Fibroblast of mammary gland (primary cell): ENCODE results near the gene IP6K3.

Experiments
- DNase-seq: peaks from one replicate; pipeline ENCODE4 v3.0.0-alpha.2; 2010; ENCODE audit warnings: low read depth
- H3K4me3 ChIP-seq: 2 replicates; pipeline ENCODE4 v1.5.1; 2011; ENCODE audit warnings: low read depth, mild to moderate bottlenecking, low read length, moderate library complexity; ENCODE audit not compliant: control insufficient read depth
- TF ChIP-seq, protein P1 (sequence below): conservative IDR thresholded peaks from 2 replicates; pipeline ENCODE4 v1.5.1; 2011; ENCODE audit warnings: low read depth, low read length, inconsistent platforms; ENCODE audit not compliant: control insufficient read depth, insufficient read depth

IP6K3 gene, protein sequence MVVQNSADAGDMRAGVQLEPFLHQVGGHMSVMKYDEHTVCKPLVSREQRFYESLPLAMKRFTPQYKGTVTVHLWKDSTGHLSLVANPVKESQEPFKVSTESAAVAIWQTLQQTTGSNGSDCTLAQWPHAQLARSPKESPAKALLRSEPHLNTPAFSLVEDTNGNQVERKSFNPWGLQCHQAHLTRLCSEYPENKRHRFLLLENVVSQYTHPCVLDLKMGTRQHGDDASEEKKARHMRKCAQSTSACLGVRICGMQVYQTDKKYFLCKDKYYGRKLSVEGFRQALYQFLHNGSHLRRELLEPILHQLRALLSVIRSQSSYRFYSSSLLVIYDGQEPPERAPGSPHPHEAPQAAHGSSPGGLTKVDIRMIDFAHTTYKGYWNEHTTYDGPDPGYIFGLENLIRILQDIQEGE

DNA sequence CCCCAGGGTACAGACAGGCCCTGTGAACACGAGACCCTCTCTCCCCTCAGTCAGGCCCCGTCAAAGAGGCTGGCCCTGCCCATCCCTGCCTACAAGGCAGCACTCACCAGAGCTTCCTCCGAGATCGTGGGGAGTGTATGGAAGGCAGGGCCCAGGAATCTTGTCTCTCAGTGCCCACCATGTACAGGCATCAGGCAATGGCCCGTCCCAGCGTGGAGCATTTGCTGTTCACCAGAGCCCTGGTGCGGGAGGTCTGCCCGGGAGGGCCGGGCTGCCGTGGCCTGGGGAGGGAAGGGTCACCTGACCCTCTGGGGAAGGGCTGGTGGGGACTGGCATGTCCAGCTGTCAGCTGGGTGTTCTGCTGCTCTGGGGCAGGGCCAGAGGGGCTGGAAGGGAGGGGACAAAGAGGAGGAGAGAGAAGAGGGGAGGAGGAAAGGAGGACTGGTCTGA is at the start of gene IP6K3:
IP6K3 (minus strand) TSS at position 255 of the 450 bp plus-strand sequence. CDS start 11,429 bp downstream, outside the sequence.
- no peak for DNase-seq
- H3K4me3 ChIP-seq, result no peak within 1 kb of the TSS
- TF ChIP-seq, protein P1, sequence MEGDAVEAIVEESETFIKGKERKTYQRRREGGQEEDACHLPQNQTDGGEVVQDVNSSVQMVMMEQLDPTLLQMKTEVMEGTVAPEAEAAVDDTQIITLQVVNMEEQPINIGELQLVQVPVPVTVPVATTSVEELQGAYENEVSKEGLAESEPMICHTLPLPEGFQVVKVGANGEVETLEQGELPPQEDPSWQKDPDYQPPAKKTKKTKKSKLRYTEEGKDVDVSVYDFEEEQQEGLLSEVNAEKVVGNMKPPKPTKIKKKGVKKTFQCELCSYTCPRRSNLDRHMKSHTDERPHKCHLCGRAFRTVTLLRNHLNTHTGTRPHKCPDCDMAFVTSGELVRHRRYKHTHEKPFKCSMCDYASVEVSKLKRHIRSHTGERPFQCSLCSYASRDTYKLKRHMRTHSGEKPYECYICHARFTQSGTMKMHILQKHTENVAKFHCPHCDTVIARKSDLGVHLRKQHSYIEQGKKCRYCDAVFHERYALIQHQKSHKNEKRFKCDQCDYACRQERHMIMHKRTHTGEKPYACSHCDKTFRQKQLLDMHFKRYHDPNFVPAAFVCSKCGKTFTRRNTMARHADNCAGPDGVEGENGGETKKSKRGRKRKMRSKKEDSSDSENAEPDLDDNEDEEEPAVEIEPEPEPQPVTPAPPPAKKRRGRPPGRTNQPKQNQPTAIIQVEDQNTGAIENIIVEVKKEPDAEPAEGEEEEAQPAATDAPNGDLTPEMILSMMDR, result no peak

DNA sequence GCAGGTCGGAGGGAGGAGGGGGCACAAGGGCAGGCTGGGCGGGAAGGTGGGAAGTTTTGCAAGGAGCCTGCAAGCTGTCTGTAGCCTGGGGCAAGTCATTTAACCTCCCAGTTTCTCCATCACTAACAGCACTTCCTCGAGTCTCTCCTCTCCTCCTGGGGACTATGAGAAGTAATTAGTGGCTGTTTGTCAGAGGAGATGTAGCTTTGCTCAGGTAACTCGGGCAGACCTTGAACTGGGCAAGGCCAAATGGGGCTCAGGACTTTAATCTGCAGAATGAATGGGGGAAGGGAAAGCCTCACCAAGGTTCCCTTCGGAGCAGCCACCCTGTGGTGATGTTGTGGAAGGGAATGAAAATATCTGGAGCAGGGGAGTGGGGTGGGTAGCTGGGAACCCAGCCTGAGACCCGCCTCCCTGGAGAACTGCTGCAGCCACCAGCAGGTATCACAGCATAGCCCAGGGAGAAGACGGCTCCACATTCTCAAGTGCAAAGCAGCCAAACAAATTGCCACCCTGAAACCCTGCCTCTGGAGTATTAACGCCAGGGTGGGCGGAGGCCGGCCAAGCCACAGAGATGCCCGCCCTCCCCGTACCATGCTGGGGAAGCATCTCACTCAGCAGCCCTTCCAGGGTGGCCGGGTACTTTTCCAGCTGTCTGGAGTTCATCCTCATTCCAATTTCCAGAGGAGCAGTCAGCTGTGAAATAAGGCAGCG is 48.4 kb upstream of the IP6K3 start:
- TF ChIP-seq, protein P1, result no peak
- no peak overlapping the region for H3K4me3 ChIP-seq
- no peak for DNase-seq

DNA sequence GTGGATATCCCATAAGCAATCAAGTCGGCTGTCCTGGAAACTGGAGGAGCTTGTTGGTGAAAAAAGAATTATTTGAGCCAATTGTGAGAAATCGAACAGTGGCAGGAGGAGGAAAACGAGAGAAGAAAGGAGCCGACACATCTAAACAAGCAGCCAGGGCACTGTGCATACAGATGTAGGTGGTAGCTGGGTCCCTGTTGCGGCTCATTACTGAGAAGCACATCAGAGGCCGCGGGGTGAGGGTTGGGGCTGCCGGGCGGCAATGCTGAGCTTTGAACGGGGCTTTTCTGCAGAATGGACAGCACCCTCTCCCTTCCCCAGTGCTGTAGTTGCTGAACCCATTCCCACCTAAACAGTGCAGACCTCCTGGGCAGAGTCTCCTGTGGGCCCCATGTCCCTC is 46.3 kb upstream of the IP6K3 start:
- DNase-seq, result no peak
- TF ChIP-seq, protein P1, result no peak
- H3K4me3 ChIP-seq, result no peak overlapping the region

DNA sequence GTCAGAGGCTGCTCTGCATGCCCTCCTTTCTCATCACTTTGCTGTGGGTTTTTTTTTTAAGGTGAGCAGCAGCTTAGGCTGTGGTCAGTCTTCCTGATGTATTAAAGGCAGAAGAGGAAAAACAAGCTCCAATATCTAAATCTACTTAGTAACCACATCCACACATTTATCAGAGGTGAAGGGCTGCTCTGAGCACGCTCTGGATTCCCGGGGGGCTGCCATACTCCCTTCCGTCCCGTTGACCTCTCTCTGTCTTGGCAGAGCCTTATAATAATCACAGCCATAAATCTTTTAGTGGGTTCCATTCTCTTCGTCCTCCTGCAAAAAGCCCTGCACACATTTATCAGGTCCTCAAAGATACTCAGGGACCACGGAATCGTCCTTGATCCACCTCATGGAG is 44.9 kb upstream of the IP6K3 start:
- no peak overlapping the region for H3K4me3 ChIP-seq
- DNase-seq, result no peak
- TF ChIP-seq, protein P1, result no peak

DNA sequence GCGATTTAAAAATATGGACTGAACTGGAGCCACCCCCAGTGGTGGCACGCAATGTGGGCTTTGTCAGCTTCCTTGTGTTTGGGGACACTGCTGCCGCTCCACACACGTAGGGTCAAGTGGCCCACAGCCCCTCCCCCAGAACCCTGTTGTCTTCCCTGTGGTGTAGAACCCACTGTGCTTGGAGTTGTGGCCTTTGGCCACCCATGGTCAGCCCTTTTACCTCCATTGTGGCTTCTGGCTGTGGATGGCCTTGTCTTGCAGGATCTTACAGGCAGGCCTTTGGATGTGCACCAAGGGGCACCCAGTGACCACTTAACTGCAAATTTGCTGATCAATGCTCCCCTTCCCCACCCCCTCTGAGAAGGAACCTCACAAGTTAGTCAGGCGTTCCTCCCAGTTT is 44.2 kb upstream of the IP6K3 start:
- no peak overlapping the region for H3K4me3 ChIP-seq
- TF ChIP-seq, protein P1, result no peak
- no peak for DNase-seq

DNA sequence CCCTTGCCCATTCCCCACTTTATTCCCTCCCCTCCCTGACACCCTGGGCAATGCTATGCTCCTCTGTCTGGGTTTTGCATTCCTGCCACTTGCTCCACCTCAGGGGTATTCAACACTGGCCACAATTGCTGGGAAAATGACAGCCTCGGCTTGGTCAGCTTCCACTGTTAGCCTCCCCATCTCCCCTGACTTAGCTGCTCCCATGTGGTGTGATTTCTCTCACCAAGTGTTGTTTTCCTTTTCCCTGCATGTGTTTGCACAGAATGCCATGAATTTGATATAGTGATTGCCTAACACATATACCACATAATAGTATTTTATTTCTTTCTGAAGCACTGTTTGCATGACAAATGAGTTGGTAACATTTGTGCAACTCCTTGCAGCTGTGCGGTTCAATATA is 43.7 kb upstream of the IP6K3 start:
- no peak for DNase-seq
- TF ChIP-seq, protein P1, result no peak

More for the DNA sequence above, 43.7 kb upstream of the IP6K3 start:
- no peak overlapping the region for H3K4me3 ChIP-seq
